HG03342 (cell line): ENCODE results near the gene SLC4A5.
A peak's percentile ranks its signal among the peaks of the same experiment; 100 is the strongest.
"Not testable (repeated sequence)": the region's sequence is repeated elsewhere in the genome, so short reads cannot be mapped to it uniquely, and the experiment has no call there.

Experiments used
- ATAC-seq: cut with Tn5 transposase; IDR thresholded peaks from one replicate; pipeline ENCODE4 v1.9.1; 2021; ENCODE audit warnings: mild to moderate bottlenecking, moderate library complexity; ENCODE audit not compliant: unreplicated experiment

Gene SLC4A5

DNA sequence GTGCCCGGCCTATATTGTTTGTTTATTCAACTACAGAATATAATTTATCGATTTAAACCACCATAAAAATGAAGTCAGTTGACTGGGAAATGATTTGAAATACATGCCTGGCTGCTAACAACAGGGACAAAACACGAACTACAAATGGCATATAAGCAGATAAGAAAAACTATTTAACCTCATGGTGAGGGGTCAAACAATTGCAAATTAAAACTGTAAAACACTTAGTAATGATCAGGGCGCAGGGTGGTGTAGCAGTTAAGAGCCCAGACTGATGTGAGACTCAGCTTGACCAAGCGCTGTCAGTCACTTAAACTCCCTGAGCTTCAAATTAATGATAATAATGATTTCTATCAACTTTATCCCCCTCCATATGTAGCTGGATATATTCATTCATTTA, 138.1 kb downstream of the SLC4A5 start:
- ATAC-seq, result no peak

DNA sequence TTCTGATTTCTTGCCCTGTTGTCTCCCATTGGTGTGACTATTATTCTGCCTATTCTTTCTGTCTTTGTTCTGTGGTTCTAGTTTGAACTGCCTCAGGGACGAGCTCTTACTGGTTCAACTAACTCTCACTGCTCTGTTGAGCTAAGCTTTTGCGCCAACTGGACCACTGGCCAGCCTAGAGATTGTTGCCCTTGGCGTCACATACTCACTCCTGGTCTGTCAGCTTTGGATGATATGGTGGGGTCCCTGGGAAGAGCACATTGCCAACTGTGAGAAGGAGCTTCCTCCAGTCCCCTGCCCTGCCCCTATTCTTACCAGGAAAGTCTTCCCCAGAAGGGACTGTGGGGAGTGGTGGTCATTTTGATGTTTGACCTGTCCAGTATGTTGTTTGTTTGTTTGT, 138.8 kb downstream of the SLC4A5 start:
- no peak for ATAC-seq

GRCh38 chr2:74201596-74201995, 141.6 kb downstream of the SLC4A5 start:
- ATAC-seq, result no peak

DNA sequence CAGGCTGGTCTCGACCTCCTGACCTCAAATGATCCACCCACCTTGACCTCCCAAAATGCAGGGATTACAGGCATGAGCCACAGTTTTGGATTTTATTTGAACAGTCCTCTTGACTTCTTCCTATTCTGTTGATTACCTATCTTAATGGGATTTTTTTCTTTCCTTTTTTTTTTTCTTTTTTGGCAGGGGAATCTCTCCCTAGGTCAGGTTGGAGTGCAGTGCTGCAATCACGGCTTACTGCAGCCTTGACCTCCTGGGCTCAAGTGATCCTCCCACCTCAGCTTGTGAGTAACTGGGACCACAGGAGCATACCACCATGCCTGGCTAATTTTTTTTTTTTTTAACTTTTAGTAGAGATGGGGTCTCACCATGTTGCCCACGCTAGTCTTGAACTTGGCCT, 142.0 kb downstream of the SLC4A5 start:
- no peak for ATAC-seq

DNA sequence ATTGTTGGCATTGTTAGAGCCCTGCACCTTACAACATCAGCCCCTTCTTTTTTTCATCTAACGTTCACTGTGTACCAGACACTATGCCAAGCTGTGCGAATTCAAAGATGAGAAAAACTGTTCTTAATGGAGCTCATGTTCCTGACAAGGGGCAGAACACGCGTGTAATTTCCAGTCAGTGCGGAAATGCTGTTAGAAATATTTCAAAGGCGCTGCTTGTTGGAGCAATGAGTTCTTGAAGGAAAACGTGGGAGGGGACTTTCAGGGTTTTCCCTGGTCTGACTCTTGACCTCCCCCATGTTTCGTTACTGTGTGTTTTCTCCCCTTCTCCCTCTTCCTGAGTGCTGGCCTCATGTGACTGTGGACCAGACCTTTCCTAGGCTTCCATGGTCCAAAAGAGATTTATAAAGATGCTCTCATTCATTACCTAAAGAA, 143.3 kb downstream of the SLC4A5 start:
- no peak for ATAC-seq

DNA sequence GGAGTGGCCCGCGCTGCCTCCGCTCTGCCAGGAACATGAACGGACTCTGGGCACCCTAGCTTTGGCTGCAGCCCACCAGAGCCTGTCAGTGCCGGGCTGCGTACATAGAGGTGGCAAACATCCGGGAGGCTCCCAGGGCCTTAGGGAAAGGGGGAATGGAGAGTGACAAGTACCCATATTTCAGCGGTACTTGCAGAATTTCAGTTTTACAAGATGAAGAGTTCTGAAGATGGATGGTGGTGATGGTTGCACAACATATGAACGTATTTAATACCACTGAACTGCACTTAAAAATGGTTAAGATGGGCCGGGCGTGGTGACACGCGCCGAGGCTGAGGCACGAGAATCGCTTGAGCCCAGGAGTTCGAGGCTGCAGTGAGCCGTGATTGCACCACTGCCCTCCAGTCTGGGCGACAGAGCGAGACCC, 143.9 kb downstream of the SLC4A5 start:
- no peak for ATAC-seq

DNA sequence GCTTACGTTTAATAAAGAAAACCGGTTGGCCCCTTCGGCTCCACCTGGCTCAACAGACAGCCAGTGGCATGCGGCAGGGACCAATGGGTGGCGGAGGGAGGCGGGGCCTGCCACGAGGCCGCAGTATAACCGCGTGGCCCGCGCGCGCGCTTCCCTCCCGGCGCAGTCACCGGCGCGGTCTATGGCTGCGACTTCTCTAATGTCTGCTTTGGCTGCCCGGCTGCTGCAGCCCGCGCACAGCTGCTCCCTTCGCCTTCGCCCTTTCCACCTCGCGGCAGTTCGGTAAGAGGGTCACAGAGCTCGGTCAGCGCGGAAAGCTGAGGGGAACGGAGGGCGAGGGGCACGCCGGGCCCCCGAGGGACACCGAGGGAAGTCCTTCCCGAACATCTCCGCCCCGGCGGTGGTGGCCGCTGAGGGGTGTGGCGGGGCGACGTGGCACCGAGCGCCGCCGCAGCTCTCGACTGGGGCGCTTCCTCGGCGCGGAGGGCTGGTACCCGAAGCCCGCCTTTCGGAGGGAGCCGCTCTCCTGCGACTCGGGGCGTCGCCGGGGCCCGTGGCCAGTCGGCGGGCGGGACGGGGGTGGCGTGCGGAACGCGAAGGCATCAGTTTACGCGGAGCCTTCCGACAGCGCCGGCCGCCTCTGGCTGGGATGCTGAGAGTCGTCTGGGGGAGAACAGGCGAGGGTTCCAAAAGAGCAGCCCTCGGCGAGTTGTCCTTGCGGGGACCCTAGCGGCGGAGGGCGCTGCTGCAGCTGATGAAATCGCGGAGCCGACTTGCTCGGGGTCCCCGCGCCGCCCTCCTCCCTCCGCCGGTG, 144.5 kb downstream of the SLC4A5 start, which contains the start of gene MTHFD2:
Gene MTHFD2, plus strand, starts transcription at position 155 of the 814 bp plus-strand sequence. Its CDS starts 27 bp downstream, at position 182.
- peak; percentile 82 for ATAC-seq

GRCh38 chr2:74198023-74198460, 145.2 kb downstream of the SLC4A5 start:
- no peak for ATAC-seq

DNA sequence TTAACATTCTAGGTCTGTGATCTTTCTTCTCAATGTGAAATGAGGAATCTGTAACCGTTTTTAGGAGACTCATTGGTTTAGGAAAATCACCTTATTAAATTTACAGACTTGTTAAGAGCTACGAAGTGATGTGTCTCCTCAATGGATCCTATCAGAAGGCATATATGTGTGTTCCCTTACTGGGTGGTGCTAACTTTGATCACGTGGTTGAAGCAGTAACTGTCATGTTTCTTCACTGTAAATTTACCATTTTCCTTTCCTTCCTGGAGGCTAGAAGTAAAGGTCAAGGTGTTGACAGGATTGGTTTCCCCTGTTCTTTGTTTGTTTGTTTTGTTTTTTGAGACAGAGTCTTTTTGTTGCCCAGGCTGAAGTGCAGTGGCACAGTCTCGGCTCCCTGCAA, 146.2 kb downstream of the SLC4A5 start:
- no peak for ATAC-seq

- ATAC-seq, result no peak
These were observed 148.4 kb downstream of the SLC4A5 start for GRCh38 chr2:74194799-74195198.

- no peak for ATAC-seq
These were observed 151.4 kb downstream of the SLC4A5 start for GRCh38 chr2:74191596-74192380.

DNA sequence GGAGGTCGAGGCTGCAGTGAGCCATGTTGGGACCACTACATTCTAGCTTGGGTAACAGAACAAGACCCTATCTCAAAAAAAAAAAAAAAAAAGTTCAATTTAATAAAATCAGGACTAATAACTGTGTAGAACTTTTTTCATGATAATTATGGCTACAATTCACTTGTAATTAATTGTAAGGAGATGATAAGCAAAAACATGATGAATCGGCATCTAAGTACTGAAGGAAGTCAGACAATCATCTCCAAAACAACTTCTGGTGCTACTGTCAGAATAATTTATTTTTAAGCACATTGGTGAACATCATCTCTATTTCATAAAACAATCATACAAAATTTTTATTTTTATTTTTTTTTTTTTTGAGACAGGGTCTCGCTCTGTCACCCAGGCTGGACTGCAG, 154.5 kb downstream of the SLC4A5 start:
- no peak for ATAC-seq

DNA sequence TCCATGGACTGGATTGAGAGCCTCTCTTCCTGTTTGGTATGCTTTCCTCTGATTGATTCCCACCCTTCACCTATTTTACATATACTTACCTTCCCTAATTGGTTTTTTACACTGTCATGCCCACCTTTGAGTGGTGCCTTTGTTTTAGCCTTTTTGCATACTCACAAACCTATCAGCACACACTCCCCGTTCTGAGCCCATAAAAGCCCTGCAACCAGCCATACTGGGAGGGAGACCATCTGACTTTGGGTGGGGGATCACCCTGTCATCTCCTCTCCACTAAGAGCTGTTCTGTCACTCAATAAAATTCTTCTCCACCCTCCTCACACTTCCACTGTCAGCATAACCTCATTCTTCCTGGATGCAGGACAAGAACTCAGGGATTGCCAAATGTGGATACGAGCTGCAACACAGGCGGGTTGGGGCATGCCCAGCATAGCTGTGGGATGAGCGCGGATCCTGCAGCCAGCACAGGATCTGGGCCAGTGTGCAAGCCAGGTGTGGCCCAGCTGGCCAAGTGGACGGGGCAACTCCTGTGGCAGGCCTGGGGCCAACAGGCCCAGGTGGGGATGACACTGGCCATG, 155.1 kb downstream of the SLC4A5 start:
- ATAC-seq, result no peak

- ATAC-seq, result not testable (repeated sequence)
These were observed 156.5 kb downstream of the SLC4A5 start for GRCh38 chr2:74186706-74187105.

GRCh38 chr2:74186038-74186437, 157.2 kb downstream of the SLC4A5 start:
- peak; percentile 64 for ATAC-seq

DNA sequence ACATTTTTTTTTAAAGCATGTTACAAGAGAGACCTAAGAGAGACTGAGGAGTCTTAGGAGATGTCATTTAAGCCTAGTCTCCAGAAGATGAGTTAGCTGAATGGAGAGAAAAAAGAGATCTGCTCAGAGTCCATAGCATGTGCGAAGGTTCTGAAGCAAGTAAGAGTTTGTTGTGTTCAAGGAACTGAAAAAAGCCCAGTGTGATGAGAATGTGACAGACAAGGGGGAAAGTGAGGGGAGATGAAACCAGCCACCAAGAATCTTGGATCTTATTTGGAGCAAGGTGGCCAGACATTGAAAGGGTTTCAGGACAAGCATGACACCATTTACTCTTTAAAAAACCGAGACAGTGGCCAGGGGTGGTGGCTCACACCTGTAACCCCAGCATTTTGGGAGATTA, 159.3 kb downstream of the SLC4A5 start:
- no peak for ATAC-seq

- ATAC-seq, result peak; percentile 32
These were observed 161.5 kb downstream of the SLC4A5 start for GRCh38 chr2:74181739-74182138.

- peak; percentile 18 for ATAC-seq
These were observed 164.0 kb downstream of the SLC4A5 start for GRCh38 chr2:74179063-74179865.

DNA sequence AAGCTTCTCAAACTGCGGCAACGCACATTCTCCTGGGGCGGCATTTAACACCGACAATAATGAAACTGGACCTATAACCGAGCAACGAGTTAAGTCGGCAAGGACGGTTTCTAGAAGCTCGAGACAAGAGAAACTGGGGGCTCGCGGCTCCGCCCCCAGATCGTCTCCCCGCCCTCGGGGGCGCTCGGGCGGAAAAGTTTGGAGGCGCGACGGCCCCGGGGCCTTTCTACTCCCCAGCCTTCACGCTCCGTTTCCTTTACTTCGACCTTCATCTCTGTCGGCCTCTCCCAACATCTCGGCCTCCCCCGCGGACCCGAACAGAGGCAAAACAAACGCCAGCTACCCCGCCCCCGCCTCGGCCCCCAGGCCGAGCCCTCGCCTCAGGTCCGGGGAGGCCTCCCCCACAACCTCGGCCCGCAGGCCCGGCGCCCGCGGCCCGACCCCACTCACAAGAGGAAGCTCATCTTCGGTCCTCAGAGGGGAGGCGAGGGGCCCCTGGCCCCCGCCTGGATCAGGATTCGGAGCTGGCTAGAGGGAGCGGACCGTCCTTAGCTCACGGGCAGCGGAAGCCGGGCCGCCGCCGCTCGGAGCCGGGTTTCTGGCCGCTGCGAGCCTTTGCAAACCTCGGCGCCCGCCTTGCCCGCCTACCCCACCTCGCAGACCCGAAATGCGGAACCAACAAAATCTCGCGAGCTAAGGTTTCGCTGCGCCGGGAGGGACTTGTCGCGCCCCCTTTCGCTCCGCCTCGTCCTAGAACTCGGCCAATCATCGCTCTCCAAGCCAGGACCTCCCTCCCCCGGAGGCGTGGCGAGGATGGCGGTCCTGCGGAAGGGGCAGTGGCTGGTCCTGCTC, 164.8 kb downstream of the SLC4A5 start, which contains the start of gene MOB1A:
Gene MOB1A, minus strand, starts transcription at position 669 of the 852 bp plus-strand sequence. Its CDS starts 205 bp downstream, at position 464.
- peak; percentile 77 for ATAC-seq

DNA sequence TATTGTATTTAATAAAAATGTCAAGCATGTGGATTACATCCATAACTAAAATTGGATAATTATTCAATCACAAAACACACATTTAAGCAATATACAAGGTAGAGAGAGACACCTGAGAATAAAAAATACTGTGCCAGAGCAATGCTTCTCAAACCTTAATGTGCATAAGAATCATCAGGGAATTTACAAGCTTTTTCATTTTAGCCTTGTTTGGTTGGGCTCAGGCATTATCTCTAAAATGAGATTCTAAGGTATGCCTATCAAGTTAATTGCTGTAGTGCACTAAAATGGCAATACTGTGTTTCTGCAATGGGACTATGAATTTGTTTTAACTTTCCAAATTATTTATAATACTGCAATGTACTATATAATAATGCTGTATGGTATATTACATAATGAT, 165.5 kb downstream of the SLC4A5 start:
- no peak for ATAC-seq
